Peyer's patch (tissue), 4 donors: ENCODE results near the gene DCLK1. TPM values are rescaled to one million over a fixed set of nuclear protein-coding genes. Genes with fewer than 3 reads are reported as not detected.

ENCODE experiments used
- DNase-seq, 3 donors: peaks; one replicate each; pipeline ENCODE4 v3.0.0-alpha.2; 2017 to 2019
- H3K27ac ChIP-seq, 4 donors: fragments of 200-600 bp; sonication (generic); one replicate each; pipeline ENCODE4 v1.5.1; 2016 to 2019
- H3K27me3 ChIP-seq, 2 donors: fragments of 200-600 bp; sonication (generic); one replicate each; pipeline ENCODE4 v1.5.1; 2019
- H3K36me3 ChIP-seq, 3 donors: fragments of 200-600 bp; sonication (generic); one replicate each; pipeline ENCODE4 v1.5.1; 2016 to 2019
- H3K4me1 ChIP-seq, 4 donors: fragments of 200-600 bp; sonication (generic); one replicate each; pipeline ENCODE4 v1.5.1; 2016 to 2019
- H3K4me3 ChIP-seq, 4 donors: fragments of 200-600 bp; sonication (generic); 1 replicate in 3 of 4; 2 replicates in 1 of 4; pipeline ENCODE4 v1.5.1; 2016 to 2019; ENCODE audit warnings: mild to moderate bottlenecking in 1 of 4
- H3K9me3 ChIP-seq, 4 donors: fragments of 200-600 bp; sonication (generic); one replicate each; pipeline ENCODE4 v1.5.1; 2016 to 2019; ENCODE audit warnings: mild to moderate bottlenecking in 1 of 4
- CTCF ChIP-seq, 6 experiments: fragments of 450-650 bp in 4 of 6; fragments of 200-600 bp in 2 of 6; sonication (generic) in 1 of 6; IDR thresholded peaks; one replicate each; pipeline ENCODE4 v1.5.1; 2017 to 2019; ENCODE audit warnings: antibody characterized with exemption in 6 of 6, mild to moderate bottlenecking in 3 of 6, moderate library complexity in 1 of 6
- POLR2A ChIP-seq, 2 donors: fragments of 450-650 bp; IDR thresholded peaks; one replicate each; pipeline ENCODE4 v1.5.1; 2017; ENCODE audit warnings: antibody characterized with exemption in 2 of 2, mild to moderate bottlenecking in 2 of 2, moderate library complexity in 2 of 2
- total RNA-seq, 4 donors: library from RNA; depleted of rRNA; stranded (reverse); fragments of >200 nt; gene quantifications; one replicate each; pipeline ENCODE4 v1.1.0, GENCODE V29; 2016

Gene DCLK1
- total RNA-seq, 4 donors from 2014 or later, result 3.7 to 23.1 (median 9.1) TPM

GRCh38 chr13:35879111-35879510 lies 252.1 kb downstream of the DCLK1 start:
- no peak for TF ChIP-seq POLR2A (IDR thresholded peaks at IDR 0.05)
- TF ChIP-seq CTCF (IDR thresholded peaks at IDR 0.05), result no peak
- H3K4me1 ChIP-seq, result no peaks in the 10 kb centered on the region
- H3K9me3 ChIP-seq, result no peaks in the 10 kb centered on the region
- H3K27me3 ChIP-seq, result no peaks in the 10 kb centered on the region
- no peaks in the 10 kb centered on the region for H3K36me3 ChIP-seq
- no peak overlapping the region for H3K4me3 ChIP-seq
- H3K27ac ChIP-seq, result no peak overlapping the region
- no peak for DNase-seq

GRCh38 chr13:35876601-35877000 lies 254.6 kb downstream of the DCLK1 start:
- H3K27ac ChIP-seq, result no peak overlapping the region
- no peak overlapping the region for H3K4me3 ChIP-seq
- H3K36me3 ChIP-seq, result no peaks in the 10 kb centered on the region
- TF ChIP-seq CTCF (IDR thresholded peaks at IDR 0.05), result no peak
- no peak for TF ChIP-seq POLR2A (IDR thresholded peaks at IDR 0.05)
- H3K27me3 ChIP-seq, result no peaks in the 10 kb centered on the region
- no peaks in the 10 kb centered on the region for H3K9me3 ChIP-seq
- H3K4me1 ChIP-seq, result no peaks in the 10 kb centered on the region
- DNase-seq, result no peak

GRCh38 chr13:35874704-35875103 lies 256.5 kb downstream of the DCLK1 start:
- DNase-seq, result no peak
- Histone ChIP-seq H3K4me1 (no peaks in the 10 kb centered on the region), H3K27ac (no peak overlapping the region), H3K4me3 (no peak overlapping the region), H3K9me3 (no peaks in the 10 kb centered on the region), H3K36me3 (no peaks in the 10 kb centered on the region), H3K27me3 (no peaks in the 10 kb centered on the region)
- TF ChIP-seq CTCF (IDR thresholded peaks at IDR 0.05), result no peak
- TF ChIP-seq POLR2A (IDR thresholded peaks at IDR 0.05), result no peak

- Histone ChIP-seq H3K4me3 (no peak overlapping the region), H3K27me3 (no peaks in the 10 kb centered on the region), H3K9me3 (no peaks in the 10 kb centered on the region), H3K27ac (no peak overlapping the region), H3K4me1 (no peaks in the 10 kb centered on the region), H3K36me3 (no peaks in the 10 kb centered on the region)
- TF ChIP-seq CTCF (IDR thresholded peaks at IDR 0.05) (no peak), POLR2A (IDR thresholded peaks at IDR 0.05) (no peak)
- DNase-seq, result no peak
Measured at GRCh38 chr13:35872369-35872768, 258.8 kb downstream of the DCLK1 start.

GRCh38 chr13:35871561-35871960 lies 259.6 kb downstream of the DCLK1 start:
- Histone ChIP-seq H3K27me3 (no peaks in the 10 kb centered on the region), H3K4me1 (no peaks in the 10 kb centered on the region), H3K4me3 (no peak overlapping the region), H3K36me3 (no peaks in the 10 kb centered on the region), H3K9me3 (no peaks in the 10 kb centered on the region), H3K27ac (no peak overlapping the region)
- DNase-seq, result no peak
- no peak for TF ChIP-seq CTCF (IDR thresholded peaks at IDR 0.05)
- TF ChIP-seq POLR2A (IDR thresholded peaks at IDR 0.05), result no peak

- Histone ChIP-seq H3K4me3 (no peak overlapping the region), H3K9me3 (no peaks in the 10 kb centered on the region), H3K36me3 (no peaks in the 10 kb centered on the region), H3K27me3 (no peaks in the 10 kb centered on the region), H3K4me1 (no peaks in the 10 kb centered on the region), H3K27ac (no peak overlapping the region)
- TF ChIP-seq POLR2A (IDR thresholded peaks at IDR 0.05) (no peak), CTCF (IDR thresholded peaks at IDR 0.05) (no peak)
- DNase-seq, result no peak
Measured at GRCh38 chr13:35866801-35867200, 264.4 kb downstream of the DCLK1 start.
